Osteoblast (primary cell): ENCODE results near the gene LRRC1. TPM values are rescaled to one million over a fixed set of nuclear protein-coding genes. Genes with fewer than 3 reads are reported as not detected.

ENCODE experiments used
- DNase-seq: peaks from one replicate; pipeline ENCODE4 v3.0.0; 2011; ENCODE audit warnings: low spot score, mixed read lengths; ENCODE audit not compliant: insufficient read length; ENCODE audit errors: missing footprints
- H2AFZ ChIP-seq: 2 replicates; pipeline ENCODE4 v1.6.0; 2011; ENCODE audit warnings: mild to moderate bottlenecking, low read length
- H3K27ac ChIP-seq: 2 replicates; pipeline ENCODE4 v1.5.1; 2011; ENCODE audit warnings: mild to moderate bottlenecking, low read depth, low read length, moderate library complexity
- H3K27me3 ChIP-seq: 2 replicates; pipeline ENCODE4 v1.6.0; 2012; ENCODE audit warnings: mild to moderate bottlenecking, control low read depth, inconsistent platforms, low read length, moderate library complexity; ENCODE audit not compliant: insufficient read depth
- H3K36me3 ChIP-seq: 2 replicates; pipeline ENCODE4 v1.5.1; 2011; ENCODE audit warnings: mild to moderate bottlenecking, low read length, control low read depth, moderate library complexity; ENCODE audit not compliant: insufficient read depth
- H3K4me1 ChIP-seq: 2 replicates; pipeline ENCODE4 v1.5.1; 2011; ENCODE audit warnings: mild to moderate bottlenecking, low read length, control low read depth, moderate library complexity; ENCODE audit not compliant: insufficient read depth
- H3K4me2 ChIP-seq: 2 replicates; pipeline ENCODE4 v1.6.0; 2011; ENCODE audit warnings: mild to moderate bottlenecking, low read length; ENCODE audit not compliant: insufficient read depth
- H3K4me3 ChIP-seq: fragments of 200-600 bp; sonication (generic); 3 replicates; pipeline ENCODE4 v1.5.1; 2012; ENCODE audit warnings: mild to moderate bottlenecking, low read length, inconsistent platforms; ENCODE audit not compliant: insufficient read depth
- H3K79me2 ChIP-seq: 2 replicates; pipeline ENCODE4 v1.6.0; 2012; ENCODE audit warnings: mild to moderate bottlenecking, low read length, control low read depth, inconsistent platforms; ENCODE audit not compliant: insufficient read depth
- H3K9me3 ChIP-seq: 2 replicates; pipeline ENCODE4 v1.5.1; 2011; ENCODE audit warnings: low read depth, low read length, control low read depth
- H4K20me1 ChIP-seq: 2 replicates; pipeline ENCODE4 v1.6.0; 2012; ENCODE audit warnings: mild to moderate bottlenecking, low read length, control low read depth; ENCODE audit not compliant: insufficient read depth
- total RNA-seq: library from RNA; depleted of rRNA; stranded (reverse); fragments of >200 nt; gene quantifications from 2 replicates; pipeline ENCODE4 v1.2.3, GENCODE V29; 2012
- TF ChIP-seq, protein P1 (sequence below): IDR thresholded peaks from 2 replicates; pipeline ENCODE4 v1.5.1; 2011; ENCODE audit warnings: mild to moderate bottlenecking, low read depth, low read length, moderate library complexity; ENCODE audit errors: extremely low read depth

The LRRC1 gene
- total RNA-seq, 1 donor, result 7.2 TPM

GRCh38 chr6:53797304-53797703 lies 2.5 kb downstream of the LRRC1 start:
- H3K4me1 ChIP-seq, result peaks cover 26% of the 10 kb centered on the region
- no peaks in the 10 kb centered on the region for H3K9me3 ChIP-seq
- TF ChIP-seq, protein P1, sequence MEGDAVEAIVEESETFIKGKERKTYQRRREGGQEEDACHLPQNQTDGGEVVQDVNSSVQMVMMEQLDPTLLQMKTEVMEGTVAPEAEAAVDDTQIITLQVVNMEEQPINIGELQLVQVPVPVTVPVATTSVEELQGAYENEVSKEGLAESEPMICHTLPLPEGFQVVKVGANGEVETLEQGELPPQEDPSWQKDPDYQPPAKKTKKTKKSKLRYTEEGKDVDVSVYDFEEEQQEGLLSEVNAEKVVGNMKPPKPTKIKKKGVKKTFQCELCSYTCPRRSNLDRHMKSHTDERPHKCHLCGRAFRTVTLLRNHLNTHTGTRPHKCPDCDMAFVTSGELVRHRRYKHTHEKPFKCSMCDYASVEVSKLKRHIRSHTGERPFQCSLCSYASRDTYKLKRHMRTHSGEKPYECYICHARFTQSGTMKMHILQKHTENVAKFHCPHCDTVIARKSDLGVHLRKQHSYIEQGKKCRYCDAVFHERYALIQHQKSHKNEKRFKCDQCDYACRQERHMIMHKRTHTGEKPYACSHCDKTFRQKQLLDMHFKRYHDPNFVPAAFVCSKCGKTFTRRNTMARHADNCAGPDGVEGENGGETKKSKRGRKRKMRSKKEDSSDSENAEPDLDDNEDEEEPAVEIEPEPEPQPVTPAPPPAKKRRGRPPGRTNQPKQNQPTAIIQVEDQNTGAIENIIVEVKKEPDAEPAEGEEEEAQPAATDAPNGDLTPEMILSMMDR, result no peak
- H3K36me3 ChIP-seq, result no peaks in the 10 kb centered on the region
- peaks cover 10% of the 10 kb centered on the region for H4K20me1 ChIP-seq
- no peak overlapping the region for H3K4me2 ChIP-seq
- no peak overlapping the region for H3K4me3 ChIP-seq
- no peak for DNase-seq
- peaks cover 28% of the 10 kb centered on the region for H3K79me2 ChIP-seq
- no peak overlapping the region for H3K27ac ChIP-seq
- H2AFZ ChIP-seq, result no peak overlapping the region
- peaks cover 23% of the 10 kb centered on the region for H3K27me3 ChIP-seq

DNA sequence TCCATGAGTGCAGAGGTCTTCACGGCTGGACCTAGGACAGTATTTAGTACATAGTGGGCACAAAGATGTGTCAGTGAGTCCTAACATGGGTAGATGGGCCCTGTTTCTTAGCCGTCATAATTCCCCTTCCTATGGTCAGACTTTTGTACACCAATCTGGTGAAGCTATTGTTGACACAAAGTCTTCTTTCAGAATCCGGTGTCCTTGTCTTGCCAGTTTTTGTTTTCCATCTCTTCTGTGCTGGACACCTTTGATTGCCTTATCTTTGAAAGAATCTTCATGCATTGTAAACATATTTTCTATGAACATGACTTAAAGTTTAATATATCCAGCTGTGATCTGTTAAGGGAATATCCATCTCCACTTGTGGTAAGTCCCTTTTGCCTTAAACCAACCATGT lies 4.5 kb downstream of the LRRC1 start:
- Histone ChIP-seq H3K4me2 (no peak overlapping the region), H3K79me2 (peaks cover 28% of the 10 kb centered on the region), H3K4me1 (peaks cover 29% of the 10 kb centered on the region), H2AFZ (no peak overlapping the region), H3K27me3 (peaks cover 16% of the 10 kb centered on the region), H3K9me3 (no peaks in the 10 kb centered on the region), H3K36me3 (no peaks in the 10 kb centered on the region), H4K20me1 (peaks cover 10% of the 10 kb centered on the region), H3K4me3 (no peak overlapping the region), H3K27ac (no peak overlapping the region)
- TF ChIP-seq, protein P1, result no peak
- no peak for DNase-seq

DNA sequence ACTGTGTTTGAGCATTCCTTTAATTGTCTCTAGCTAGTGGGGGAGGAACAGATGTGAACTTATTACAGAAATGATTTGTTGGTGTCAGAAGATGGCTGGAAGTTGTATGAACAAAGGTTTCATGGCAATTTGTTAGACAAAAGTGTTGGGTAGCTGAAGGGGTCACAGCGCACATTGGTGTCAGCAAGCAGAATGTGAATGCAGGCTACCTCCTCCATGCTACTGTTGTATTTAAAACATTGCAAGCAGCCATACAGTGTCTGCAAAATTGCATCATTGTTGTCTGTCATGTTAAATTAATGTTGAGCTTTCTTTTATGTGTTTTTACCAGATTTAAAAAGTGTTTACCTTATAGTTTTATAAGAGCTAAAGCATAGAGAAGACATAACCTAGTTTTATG lies 6.2 kb downstream of the LRRC1 start:
- Histone ChIP-seq H3K36me3 (no peaks in the 10 kb centered on the region), H3K27me3 (peaks cover 14% of the 10 kb centered on the region), H2AFZ (no peak overlapping the region), H3K79me2 (peaks cover 23% of the 10 kb centered on the region), H3K27ac (no peak overlapping the region), H4K20me1 (peaks cover 12% of the 10 kb centered on the region), H3K4me1 (peaks cover 22% of the 10 kb centered on the region), H3K9me3 (no peaks in the 10 kb centered on the region), H3K4me2 (no peak overlapping the region), H3K4me3 (no peak overlapping the region)
- TF ChIP-seq, protein P1, result no peak
- DNase-seq, result no peak

- no peak overlapping the region for H3K27ac ChIP-seq
- H3K4me2 ChIP-seq, result peak overlapping the region; percentile 3
- peaks cover 20% of the 10 kb centered on the region for H3K79me2 ChIP-seq
- H3K36me3 ChIP-seq, result no peaks in the 10 kb centered on the region
- no peaks in the 10 kb centered on the region for H3K9me3 ChIP-seq
- peaks cover 2% of the 10 kb centered on the region for H3K27me3 ChIP-seq
- H3K4me1 ChIP-seq, result peaks cover 12% of the 10 kb centered on the region
- H4K20me1 ChIP-seq, result peaks cover 3% of the 10 kb centered on the region
- TF ChIP-seq, protein P1, result no peak
- peak overlapping the region; percentile 3 for H3K4me3 ChIP-seq
- H2AFZ ChIP-seq, result no peak overlapping the region
- DNase-seq, result no peak
Measured at GRCh38 chr6:53802582-53802981, 7.8 kb downstream of the LRRC1 start.
